K562 (cell line): Measurements from ENCODE around the gene HARS1. TPM values are rescaled to one million over a fixed set of nuclear protein-coding genes. Genes with fewer than 3 reads are reported as not detected.

Experiments used
- ATAC-seq: fragments of 200-7000 bp; cut with Tn5 transposase; 3 replicates; pipeline ENCODE4 v1.9.1; 2020; ENCODE audit warnings: moderate library complexity
- BruUV-seq: library from RNA; stranded (reverse); fragments of 400-500 nt; replicated peaks from 2 replicates; lab custom pipeline; 2021; lab: Mats Ljungman, UMichigan
- CTCF ChIA-PET: fragments of 300-600 bp; formaldehyde crosslinking; extraction: SDS; loops from one replicate; lab custom pipeline; 2021; ENCODE audit warnings: low intra/inter-chr PET ratio; lab: Yijun Ruan, JAX
- POLR2A ChIA-PET: fragments of 300-600, 350-650 bp; sonication (Branson Sonifier 250); formaldehyde crosslinking; extraction: SDS; loops from one replicate; lab custom pipeline; 2021; ENCODE audit warnings: antibody characterized with exemption, inconsistent platforms; lab: Yijun Ruan, JAX
- DNase-seq, 4 experiments: peaks; one replicate each; pipeline versions ENCODE4 v3.0.0 to v3.0.0-alpha.2; 2011 to 2018; ENCODE audit warnings: low spot score in 3 of 4, mixed read lengths in 3 of 4; ENCODE audit errors: extremely low read depth in 1 of 4
- FAIRE-seq: peaks from 2 replicates; lab custom pipeline; 2011; peaks lifted over from hg19 to GRCh38; lab: Jason Lieb, UNC
- H2AFZ ChIP-seq: 2 replicates; pipeline ENCODE4 v1.6.0; 2011; ENCODE audit warnings: low read depth, low read length, control low read depth, inconsistent platforms
- H3K27ac ChIP-seq: fragments of 200-600 bp; 3 replicates; pipeline ENCODE4 v1.8.0; 2011; ENCODE audit warnings: low read depth, mild to moderate bottlenecking, control low read depth, inconsistent platforms, low read length, moderate library complexity, mixed read lengths; ENCODE audit errors: extremely low read depth
- H3K27me3 ChIP-seq, 2 experiments: fragments of 300-600 bp in 1 of 2; 2 replicates in 1 of 2; 3 replicates in 1 of 2; pipeline versions ENCODE4 v1.6.0 to v1.8.0; 2011; ENCODE audit warnings: inconsistent platforms in 2 of 2, low read length in 2 of 2, mild to moderate bottlenecking in 1 of 2, mixed read lengths in 1 of 2, moderate library complexity in 1 of 2; ENCODE audit not compliant: control insufficient read depth in 2 of 2, insufficient read depth in 2 of 2
- H3K36me3 ChIP-seq: fragments of 300-600 bp; 3 replicates; pipeline ENCODE4 v1.8.0; 2011; ENCODE audit warnings: mild to moderate bottlenecking, low read length, inconsistent platforms; ENCODE audit not compliant: control insufficient read depth, insufficient read depth
- H3K4me1 ChIP-seq, 2 experiments: fragments of 200-600 bp in 1 of 2; replicated peaks in 1 of 2; 2 replicates in 1 of 2; 3 replicates in 1 of 2; pipeline versions ENCODE4 v1.5.1 to v1.8.0; 2011; ENCODE audit warnings: inconsistent platforms in 2 of 2, low read length in 2 of 2, mild to moderate bottlenecking in 1 of 2, mixed read lengths in 1 of 2, moderate library complexity in 1 of 2; ENCODE audit not compliant: control insufficient read depth in 2 of 2, insufficient read depth in 2 of 2
- H3K4me2 ChIP-seq: 2 replicates; pipeline ENCODE4 v1.6.1; 2011; ENCODE audit warnings: low read length, control low read depth, inconsistent platforms, mixed read lengths; ENCODE audit not compliant: insufficient read depth
- H3K4me3 ChIP-seq: fragments of 200-600 bp; sonication (generic), shearing (Covaris generic); 2 replicates; pipeline ENCODE4 v1.5.1; 2016; ENCODE audit warnings: control low read depth, inconsistent platforms
- H3K79me2 ChIP-seq: fragments of 200-600 bp; 3 replicates; pipeline ENCODE4 v1.8.0; 2011; ENCODE audit warnings: low read length, inconsistent platforms; ENCODE audit not compliant: control insufficient read depth, insufficient read depth
- H3K9ac ChIP-seq, 2 experiments: 2 replicates each; pipeline versions ENCODE4 v1.6.0 to v1.6.1; 2011; ENCODE audit warnings: low read depth in 2 of 2, low read length in 2 of 2, control low read depth in 1 of 2, inconsistent platforms in 1 of 2, mild to moderate bottlenecking in 1 of 2, mixed read lengths in 1 of 2; ENCODE audit not compliant: insufficient read depth in 1 of 2
- H3K9me1 ChIP-seq: one replicate; pipeline ENCODE4 v1.6.0; 2011; ENCODE audit warnings: inconsistent platforms, mild to moderate bottlenecking, low read length, moderate library complexity; ENCODE audit not compliant: control insufficient read depth, insufficient read depth
- H3K9me3 ChIP-seq: replicated peaks from 2 replicates; pipeline ENCODE4 v1.5.1; 2011; ENCODE audit warnings: low read depth, low read length, inconsistent platforms; ENCODE audit not compliant: control insufficient read depth, insufficient read depth
- H4K20me1 ChIP-seq: replicated peaks from 2 replicates; pipeline ENCODE4 v1.6.1; 2011; ENCODE audit warnings: low read length, inconsistent platforms, mixed read lengths; ENCODE audit not compliant: control insufficient read depth, insufficient read depth
- DPF2 ChIP-seq: fragments of 450-650 bp; IDR thresholded peaks from 2 replicates; pipeline ENCODE4 v1.6.1; 2016
- FIP1L1 ChIP-seq: fragments of 200-400 bp; formaldehyde crosslinking; IDR thresholded peaks from 2 replicates; pipeline ENCODE4 v1.6.1; 2018; ENCODE audit warnings: mild to moderate bottlenecking, low read depth, low read length; ENCODE audit not compliant: poor library complexity, severe bottlenecking
- HDAC6 ChIP-seq: IDR thresholded peaks from 2 replicates; pipeline ENCODE4 v1.6.1; 2012; ENCODE audit warnings: low read depth, mild to moderate bottlenecking, control low read depth, inconsistent platforms, low read length, moderate library complexity
- MECOM ChIP-seq: fragments of 250-450 bp; sonication (Bioruptor Pico); IDR thresholded peaks from 2 replicates; pipeline ENCODE4 v1.8.0; 2022; ENCODE audit warnings: inconsistent platforms
- MED1 ChIP-seq: sonication (generic); formaldehyde crosslinking; IDR thresholded peaks from 2 replicates; pipeline ENCODE4 v1.8.1; 2023; ENCODE audit warnings: missing genetic modification reagents, borderline replicate concordance
- NONO ChIP-seq, 2 experiments: fragments of 200-400 bp in 1 of 2; fragments of 450-650 bp in 1 of 2; formaldehyde crosslinking in 1 of 2; IDR thresholded peaks; 2 replicates each; pipeline ENCODE4 v1.6.1; 2017; ENCODE audit warnings: low read depth in 2 of 2, mild to moderate bottlenecking in 2 of 2, moderate library complexity in 2 of 2, low read length in 1 of 2
- RAD21 ChIP-seq, 2 experiments: fragments of 250-450 bp in 1 of 2; fragments of 450-650 bp in 1 of 2; sonication (Bioruptor Pico) in 1 of 2; formaldehyde crosslinking in 1 of 2; IDR thresholded peaks in 1 of 2; conservative IDR thresholded peaks in 1 of 2; 2 replicates each; pipeline versions ENCODE4 v1.4.0 to v1.8.0; 2020 to 2022; ENCODE audit warnings: mild to moderate bottlenecking in 2 of 2, moderate library complexity in 1 of 2
- SFPQ ChIP-seq: fragments of 200-400 bp; formaldehyde crosslinking; IDR thresholded peaks from 2 replicates; pipeline ENCODE4 v1.6.1; 2017; ENCODE audit warnings: mild to moderate bottlenecking, low read depth, low read length, moderate library complexity
- SOX6 ChIP-seq: fragments of 450-650 bp; IDR thresholded peaks from 2 replicates; pipeline ENCODE4 v1.6.1; 2014; ENCODE audit warnings: mild to moderate bottlenecking
- ZNF316 ChIP-seq: fragments of 450-650 bp; IDR thresholded peaks from 2 replicates; pipeline ENCODE4 v1.6.1; 2016
- ZNF408 ChIP-seq: fragments of 250-450 bp; sonication (Bioruptor Pico); IDR thresholded peaks from 2 replicates; pipeline ENCODE4 v1.4.0; 2020; ENCODE audit warnings: low read depth, mild to moderate bottlenecking, moderate library complexity
- ZNF436 ChIP-seq: fragments of 250-450, 450-650 bp; sonication (Bioruptor Pico); formaldehyde crosslinking; IDR thresholded peaks from 2 replicates; pipeline ENCODE4 v1.7.0; 2020; ENCODE audit warnings: mild to moderate bottlenecking
- ZNF592 ChIP-seq: fragments of 450-650 bp; IDR thresholded peaks from 2 replicates; pipeline ENCODE4 v1.6.1; 2017; ENCODE audit warnings: antibody characterized with exemption, mild to moderate bottlenecking
- ZNF780A ChIP-seq: fragments of 250-450 bp; sonication (Bioruptor Pico); IDR thresholded peaks from 2 replicates; pipeline ENCODE4 v1.5.0; 2021; ENCODE audit warnings: mild to moderate bottlenecking
- WGBS: fragments of 100-300 bp; shearing (Covaris generic); methylation state at CpG from one replicate; pipeline ENCODE4 v1.1.6; 2016; ENCODE audit warnings: low coverage, mixed read lengths; ENCODE audit not compliant: insufficient coverage; ENCODE audit errors: missing lambda C conversion rate; 5-methylcytosine and 5-hydroxymethylcytosine counted together
- in situ Hi-C: fragments of 300-500 bp; cut with MboI; formaldehyde crosslinking; loops from 4 replicates; pipeline ENCODE4 v1.15.0; 2018; ENCODE audit warnings: inconsistent platforms, mixed read lengths
- intact Hi-C: fragments of 100-400 bp; cut with micrococcal nuclease; formaldehyde crosslinking; loops from 2 replicates; pipeline ENCODE4 v1.14.2; 2022
- polyA plus RNA-seq, 8 experiments: library from polyadenylated mRNA; depleted of rRNA in 4 of 8; stranded (reverse) in 5 of 8; unstranded in 3 of 8; fragments of >200 nt; fragmentation: Nextera tagmentation in 2 of 8; fragmentation: Illumina TruSeq in 1 of 8; extraction: Ambion mirVana in 2 of 8; extraction: Trizol in 1 of 8; gene quantifications; 2 replicates each; pipeline versions ENCODE4 v1.2.1 to v1.2.3, GENCODE V29; 2011 to 2014; ENCODE audit warnings: inconsistent platforms in 1 of 8, missing spikeins in 1 of 8
- total RNA-seq, 7 experiments: library from RNA; depleted of rRNA in 6 of 7; stranded (reverse); fragments of >200 nt in 6 of 7; fragmentation: Illumina TruSeq in 2 of 7; extraction: Trizol in 2 of 7; gene quantifications; 2 replicates each; pipeline versions ENCODE4 v1.2.1 to v1.2.3, GENCODE V29; 2011 to 2021; ENCODE audit warnings: low replicate concordance in 1 of 7

The HARS1 gene
- total and polyA plus RNA-seq, 9 of the 15 experiments (the other 6 are each of a cell fraction or from before 2014, with no cell fraction given) = 13.5 to 88.5 (median 75.2) TPM

GRCh38 chr5:140733098-140733497 is 41.9 kb upstream of the HARS1 start (continued):
- TF ChIP-seq MED1 (no peak), HDAC6 (no peak), ZNF316 (no peak), ZNF780A (CRISPR knock-in tag) (no peak), FIP1L1 (no peak), MECOM (CRISPR knock-in tag) (no peak), RAD21 (CRISPR knock-in tag; conservative IDR thresholded peaks at IDR 0.05 in 1 of 2, IDR thresholded peaks at IDR 0.05 in 1 of 2) (no peak)

- peak; percentile 73 to 96 (median 84) for DNase-seq
- POLR2A ChIA-PET = interaction anchor here (0.6 to 1.8 kb wide), 12 partner anchors 9 to 353 kb away, joined by 3 to 10 read pairs (median 4); partner anchors contain the start of genes EIF4EBP3, IK, NDUFA2 and ZMAT2
- H3K9me3 ChIP-seq = no peaks in the 10 kb centered on the region
- H3K9me1 ChIP-seq = no peaks in the 10 kb centered on the region
- H3K36me3 ChIP-seq = no peaks in the 10 kb centered on the region
- H3K4me1 ChIP-seq = no peaks in the 10 kb centered on the region; a peak in 1 of 5 replicates
- WGBS = 2% methylated on average over 23 of the region's 23 CpGs
- no TSS peak for BruUV-seq
- H3K9ac ChIP-seq = peak overlapping the region; percentile 87 to 90
- H3K79me2 ChIP-seq = no peaks in the 10 kb centered on the region
- no peaks in the 10 kb centered on the region for H4K20me1 ChIP-seq
- ATAC-seq = peak; percentile 98
- CTCF ChIA-PET = no interaction called here
- in situ Hi-C loops (loop anchor here (10.0 kb wide), 1 partner anchor 481 kb away; no protein-coding TSS in a partner anchor), intact Hi-C loops (loop anchor here (5.0 kb wide), 1 partner anchor 364 kb away; the partner anchor contains the start of gene SLC4A9)
- H2AFZ ChIP-seq = peak overlapping the region; percentile 97
- peak overlapping the region; percentile 83 for H3K4me3 ChIP-seq
- no peaks in the 10 kb centered on the region for H3K27me3 ChIP-seq
- peak; percentile 98 for FAIRE-seq
- peak overlapping the region; percentile 94 for H3K27ac ChIP-seq
- H3K4me2 ChIP-seq = peak overlapping the region; percentile 94
- no peak for TF ChIP-seq ZNF408 (CRISPR knock-in tag)
- TF ChIP-seq DPF2 = 0 out of 2 replicates have a peak, but pooled peaks have one; percentile 20
- no peak for TF ChIP-seq SFPQ
- TF ChIP-seq MECOM (CRISPR knock-in tag) = peak; percentile 63; the same call in 1 of the 2 replicates
- peak; percentile 95 for TF ChIP-seq ZNF592
- no peak for TF ChIP-seq ZNF436 (CRISPR knock-in tag)
- TF ChIP-seq SOX6 = peak; percentile 78
- 0 out of 4 replicates have a peak, but pooled peaks of 1 of the 2 experiments have one; percentile 52 for TF ChIP-seq NONO (IDR thresholded peaks at IDR 0.05; ENCODE audit: low read depth in 2 of 2, low read length in 1 of 2)
These were observed 34.8 kb upstream of the HARS1 start for GRCh38 chr5:140725799-140726471.
